IMR-90 (cell line): ENCODE data around the gene C11orf65. TPM values are rescaled to one million over a fixed set of nuclear protein-coding genes. Genes with fewer than 3 reads are reported as not detected.

Source experiments
- ATAC-seq: fragments of 200-7000 bp; cut with Tn5 transposase; 2 replicates; pipeline ENCODE4 v1.9.1; 2020; ENCODE audit warnings: low read depth, mild to moderate bottlenecking, moderate library complexity
- BruUV-seq: library from RNA; stranded (reverse); fragments of 400-500 nt; replicated peaks from 2 replicates; lab custom pipeline; 2021; lab: Mats Ljungman, UMichigan
- CTCF ChIA-PET: fragments of 300-600 bp; formaldehyde crosslinking; extraction: SDS; loops from one replicate; lab custom pipeline; 2021; ENCODE audit warnings: antibody characterized with exemption; lab: Yijun Ruan, JAX
- POLR2A ChIA-PET: fragments of 300-600 bp; sonication (Branson Sonifier 250); formaldehyde crosslinking; loops from one replicate; lab custom pipeline; 2022; ENCODE audit warnings: antibody characterized with exemption; ENCODE audit not compliant: unreplicated experiment; lab: Charles Lee
- DNase-seq: peaks from one replicate; pipeline ENCODE4 v3.0.0; 2013
- H2AFZ ChIP-seq: replicated peaks from 2 replicates; pipeline ENCODE3; 2013; ENCODE audit warnings: low read length, mild to moderate bottlenecking; ENCODE audit not compliant: poor library complexity
- H2AK5ac ChIP-seq: 2 replicates; pipeline ENCODE4 v1.6.1; 2013; ENCODE audit warnings: low read depth, low read length, inconsistent platforms
- H2AK9ac ChIP-seq: replicated peaks from 2 replicates; pipeline ENCODE3; 2013; ENCODE audit warnings: mild to moderate bottlenecking, low read depth, low read length, moderate library complexity; ENCODE audit not compliant: poor library complexity
- H2BK120ac ChIP-seq: 2 replicates; pipeline ENCODE4 v1.6.1; 2013; ENCODE audit warnings: low read depth, low read length, inconsistent platforms
- H2BK15ac ChIP-seq: 3 replicates; pipeline ENCODE4 v1.6.1; 2013; ENCODE audit warnings: low read depth, low read length, inconsistent platforms
- H2BK20ac ChIP-seq: 2 replicates; pipeline ENCODE4 v1.6.1; 2013; ENCODE audit warnings: low read depth, mild to moderate bottlenecking, inconsistent platforms, low read length, moderate library complexity
- H2BK5ac ChIP-seq: 2 replicates; pipeline ENCODE4 v1.6.1; 2013; ENCODE audit warnings: mild to moderate bottlenecking, low read depth, low read length, inconsistent platforms; ENCODE audit not compliant: poor library complexity, severe bottlenecking
- H3K14ac ChIP-seq: replicated peaks from 2 replicates; pipeline ENCODE4 v1.6.1; 2013; ENCODE audit warnings: low read depth, low read length, inconsistent platforms
- H3K18ac ChIP-seq: 2 replicates; pipeline ENCODE4 v1.6.1; 2013; ENCODE audit warnings: low read depth, low read length, control low read depth
- H3K23ac ChIP-seq: 2 replicates; pipeline ENCODE4 v1.6.1; 2013; ENCODE audit warnings: low read depth, low read length, inconsistent platforms
- H3K27ac ChIP-seq: 2 replicates; pipeline ENCODE4 v1.5.1; 2013; ENCODE audit warnings: mild to moderate bottlenecking, control low read depth, low read length; ENCODE audit not compliant: insufficient read depth
- H3K27me3 ChIP-seq: 2 replicates; pipeline ENCODE4 v1.6.1; 2013; ENCODE audit warnings: low read length; ENCODE audit not compliant: control insufficient read depth, insufficient read depth
- H3K36me3 ChIP-seq: 2 replicates; pipeline ENCODE4 v1.6.1; 2013; ENCODE audit warnings: low read length, mixed read lengths; ENCODE audit not compliant: control insufficient read depth, insufficient read depth
- H3K4ac ChIP-seq: 2 replicates; pipeline ENCODE4 v1.6.1; 2013; ENCODE audit warnings: low read depth, low read length, inconsistent platforms
- H3K4me1 ChIP-seq: 2 replicates; pipeline ENCODE4 v1.6.1; 2013; ENCODE audit warnings: low read length, mixed read lengths; ENCODE audit not compliant: control insufficient read depth, insufficient read depth
- H3K4me2 ChIP-seq: 2 replicates; pipeline ENCODE4 v1.6.1; 2013; ENCODE audit warnings: low read depth, mild to moderate bottlenecking, control low read depth, low read length, moderate library complexity
- H3K4me3 ChIP-seq: 2 replicates; pipeline ENCODE4 v1.5.1; 2013; ENCODE audit warnings: low read depth, mild to moderate bottlenecking, control low read depth, low read length, moderate library complexity; ENCODE audit not compliant: insufficient read depth
- H3K56ac ChIP-seq: 2 replicates; pipeline ENCODE4 v1.6.1; 2013; ENCODE audit warnings: low read length, inconsistent platforms; ENCODE audit not compliant: insufficient read depth; ENCODE audit errors: extremely low read depth
- H3K79me1 ChIP-seq, 2 experiments: 2 replicates each; pipeline ENCODE4 v1.6.1; 2013; ENCODE audit warnings: low read length in 2 of 2, inconsistent platforms in 1 of 2, low read depth in 1 of 2
- H3K9ac ChIP-seq: 2 replicates; pipeline ENCODE4 v1.6.1; 2013; ENCODE audit warnings: low read depth, low read length, control low read depth
- H3K9me1 ChIP-seq: 2 replicates; pipeline ENCODE4 v1.6.1; 2013; ENCODE audit warnings: low read length, inconsistent platforms; ENCODE audit not compliant: insufficient read depth
- H3K9me3 ChIP-seq: 2 replicates; pipeline ENCODE4 v1.6.1; 2013; ENCODE audit warnings: low read length; ENCODE audit not compliant: control insufficient read depth, insufficient read depth
- H4K20me1 ChIP-seq: 2 replicates; pipeline ENCODE4 v1.6.1; 2013; ENCODE audit warnings: low read length, inconsistent platforms; ENCODE audit not compliant: insufficient read depth
- H4K5ac ChIP-seq: 2 replicates; pipeline ENCODE4 v1.6.1; 2013; ENCODE audit warnings: mild to moderate bottlenecking, low read depth, low read length, control low read depth
- H4K8ac ChIP-seq, 2 experiments: 2 replicates each; pipeline ENCODE4 v1.6.1; 2013; ENCODE audit warnings: low read depth in 2 of 2, low read length in 2 of 2, control low read depth in 1 of 2, inconsistent platforms in 1 of 2
- H4K91ac ChIP-seq: 2 replicates; pipeline ENCODE4 v1.6.1; 2013; ENCODE audit warnings: low read depth, low read length, inconsistent platforms; ENCODE audit not compliant: insufficient read depth
- BHLHE40 ChIP-seq: fragments of 150-350 bp; IDR thresholded peaks from 2 replicates; pipeline ENCODE4 v1.6.1; 2016; ENCODE audit warnings: mild to moderate bottlenecking, low read depth, low read length
- CEBPB ChIP-seq: IDR thresholded peaks from 2 replicates; pipeline ENCODE4 v1.6.1; 2012; ENCODE audit warnings: low read depth, low read length, improper control_type of control experiment
- FOS ChIP-seq: fragments of 150-350 bp; IDR thresholded peaks from 2 replicates; pipeline ENCODE4 v1.6.1; 2016; ENCODE audit warnings: low read depth, low read length
- MAZ ChIP-seq: IDR thresholded peaks from 2 replicates; pipeline ENCODE4 v1.6.1; 2012; ENCODE audit warnings: low read depth, mild to moderate bottlenecking, low read length, improper control_type of control experiment, moderate library complexity, borderline replicate concordance
- NFE2L2 ChIP-seq: fragments of 150-350 bp; IDR thresholded peaks from 2 replicates; pipeline ENCODE4 v1.6.1; 2016; ENCODE audit warnings: low read depth, mild to moderate bottlenecking, low read length
- POLR2A ChIP-seq: IDR thresholded peaks from 2 replicates; pipeline ENCODE4 v1.6.1; 2012; ENCODE audit warnings: mild to moderate bottlenecking, low read depth, low read length
- WGBS, 2 experiments: methylation state at CpG; one replicate each; pipeline versions ENCODE4 v1.1.5 to v1.1.7; 2013; ENCODE audit warnings: missing lambda C conversion rate in 2 of 2; ENCODE audit not compliant: insufficient read length in 1 of 2; ENCODE audit errors: extremely low coverage in 2 of 2; 5-methylcytosine and 5-hydroxymethylcytosine counted together
- dilution Hi-C: fragments of 300-500 bp; cut with HindIII; formaldehyde crosslinking; loops from one replicate; pipeline ENCODE4 v1.14.3; 2018; ENCODE audit warnings: low sequenced_read_pairs; ENCODE audit not compliant: unreplicated experiment
- in situ Hi-C: fragments of 300-500 bp; cut with MboI; formaldehyde crosslinking; loops from 3 replicates; pipeline ENCODE4 v1.14.3; 2019; ENCODE audit warnings: low sequenced_read_pairs, inconsistent platforms, mixed read lengths
- intact Hi-C: fragments of 100-400 bp; cut with micrococcal nuclease; formaldehyde crosslinking; loops from 2 replicates; pipeline ENCODE4 v1.10.0; 2022
- polyA plus RNA-seq, 3 experiments: library from polyadenylated mRNA; depleted of rRNA; stranded (reverse); fragments of >200 nt; gene quantifications; 2 replicates each; pipeline ENCODE4 v1.2.3, GENCODE V29; 2012; ENCODE audit warnings: low replicate concordance in 1 of 3
- total RNA-seq: library from RNA; depleted of rRNA; stranded (reverse); fragments of >200 nt; gene quantifications from 2 replicates; pipeline ENCODE4 v1.2.3, GENCODE V29; 2012
- TF ChIP-seq, protein P1 (sequence below): fragments of 150-350 bp; IDR thresholded peaks from 2 replicates; pipeline ENCODE4 v1.6.1; 2016; ENCODE audit warnings: low read depth, mild to moderate bottlenecking, low read length, moderate library complexity, borderline replicate concordance
- TF ChIP-seq, protein P2 (sequence below): fragments of 150-350 bp; IDR thresholded peaks from 2 replicates; pipeline ENCODE4 v1.6.1; 2017; ENCODE audit warnings: mild to moderate bottlenecking, antibody characterized with exemption, low read length, low read depth

The C11orf65 gene
- total and polyA plus RNA-seq, 2 of the 4 experiments (the other 2 are of a cell fraction) = 0.12 to 0.18 TPM

DNA sequence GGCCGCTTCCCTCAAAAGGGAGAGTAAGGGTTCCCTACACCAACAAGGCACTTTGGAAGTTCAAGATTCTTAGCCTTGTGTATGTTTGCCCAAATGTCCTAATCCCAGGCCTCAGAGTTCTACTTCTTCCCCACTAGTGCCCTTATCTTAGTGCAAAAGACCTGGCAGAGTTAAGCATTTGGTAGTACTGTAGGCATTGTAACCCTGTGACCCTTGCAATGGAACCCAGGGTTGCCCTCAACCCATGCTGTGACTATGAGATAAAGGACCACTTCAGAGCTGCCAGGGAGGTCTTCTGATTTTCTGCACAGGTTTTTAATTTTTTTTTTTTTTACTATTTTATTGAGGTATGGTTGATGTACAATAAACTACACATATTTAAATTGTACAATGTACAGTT, 65.1 kb downstream of the C11orf65 start:
- no peak overlapping the region for H3K14ac ChIP-seq
- H3K56ac ChIP-seq = no peak overlapping the region
- H3K4me1 ChIP-seq = no peaks in the 10 kb centered on the region
- H3K4me3 ChIP-seq = no peak overlapping the region
- TF ChIP-seq POLR2A (no peak), MAZ (no peak), FOS (no peak), BHLHE40 (no peak), CEBPB (no peak), NFE2L2 (no peak)
- TF ChIP-seq, protein P1, sequence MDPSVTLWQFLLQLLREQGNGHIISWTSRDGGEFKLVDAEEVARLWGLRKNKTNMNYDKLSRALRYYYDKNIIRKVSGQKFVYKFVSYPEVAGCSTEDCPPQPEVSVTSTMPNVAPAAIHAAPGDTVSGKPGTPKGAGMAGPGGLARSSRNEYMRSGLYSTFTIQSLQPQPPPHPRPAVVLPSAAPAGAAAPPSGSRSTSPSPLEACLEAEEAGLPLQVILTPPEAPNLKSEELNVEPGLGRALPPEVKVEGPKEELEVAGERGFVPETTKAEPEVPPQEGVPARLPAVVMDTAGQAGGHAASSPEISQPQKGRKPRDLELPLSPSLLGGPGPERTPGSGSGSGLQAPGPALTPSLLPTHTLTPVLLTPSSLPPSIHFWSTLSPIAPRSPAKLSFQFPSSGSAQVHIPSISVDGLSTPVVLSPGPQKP = no peak
- TF ChIP-seq, protein P2, sequence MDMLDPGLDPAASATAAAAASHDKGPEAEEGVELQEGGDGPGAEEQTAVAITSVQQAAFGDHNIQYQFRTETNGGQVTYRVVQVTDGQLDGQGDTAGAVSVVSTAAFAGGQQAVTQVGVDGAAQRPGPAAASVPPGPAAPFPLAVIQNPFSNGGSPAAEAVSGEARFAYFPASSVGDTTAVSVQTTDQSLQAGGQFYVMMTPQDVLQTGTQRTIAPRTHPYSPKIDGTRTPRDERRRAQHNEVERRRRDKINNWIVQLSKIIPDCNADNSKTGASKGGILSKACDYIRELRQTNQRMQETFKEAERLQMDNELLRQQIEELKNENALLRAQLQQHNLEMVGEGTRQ = no peak
- DNase-seq = no peak
- no peak overlapping the region for H3K23ac ChIP-seq
- in situ Hi-C loops (no loop called here), intact Hi-C loops (no loop called here), dilution Hi-C loops (no loop called here)
- no peak overlapping the region for H3K18ac ChIP-seq
- no peak overlapping the region for H2BK15ac ChIP-seq
- no peak overlapping the region for H2AFZ ChIP-seq
- no peak overlapping the region for H2BK20ac ChIP-seq
- no peaks in the 10 kb centered on the region for H3K79me1 ChIP-seq
- no peak overlapping the region for H2BK5ac ChIP-seq
- no peak overlapping the region for H2BK120ac ChIP-seq
- H2AK9ac ChIP-seq = no peak overlapping the region
- CTCF ChIA-PET = no interaction called here
- H4K20me1 ChIP-seq = no peaks in the 10 kb centered on the region
- H3K36me3 ChIP-seq = no peaks in the 10 kb centered on the region
- no TSS peak for BruUV-seq
- H3K9ac ChIP-seq = no peak overlapping the region
- no peak overlapping the region for H4K91ac ChIP-seq
- ATAC-seq = no peak
- H4K8ac ChIP-seq = no peak overlapping the region
- no peak overlapping the region for H3K4me2 ChIP-seq
- no peak overlapping the region for H3K27ac ChIP-seq
- H2AK5ac ChIP-seq = no peak overlapping the region
- WGBS, 2 experiments = no CpG with 5 or more reads among the region's 1 CpG
- H3K4ac ChIP-seq = no peak overlapping the region
- H3K9me1 ChIP-seq = no peaks in the 10 kb centered on the region
- no peaks in the 10 kb centered on the region for H3K27me3 ChIP-seq
- no peaks in the 10 kb centered on the region for H3K9me3 ChIP-seq
- POLR2A ChIA-PET = no interaction called here
- no peak overlapping the region for H4K5ac ChIP-seq
